Vagina (tissue), 2 donors: Measurements from ENCODE around the gene PRKAG2.

Source experiments
- CTCF ChIP-seq, 3 experiments: fragments of 450-650 bp in 2 of 3; fragments of 200-600 bp in 1 of 3; sonication (generic) in 1 of 3; IDR thresholded peaks; one replicate each; pipeline ENCODE4 v1.5.1; 2017 to 2019; ENCODE audit warnings: antibody characterized with exemption in 3 of 3, mild to moderate bottlenecking in 2 of 3, moderate library complexity in 2 of 3
- POLR2A ChIP-seq, 2 donors: fragments of 450-650 bp; IDR thresholded peaks; one replicate each; pipeline ENCODE4 v1.6.1; 2017; ENCODE audit warnings: antibody characterized with exemption in 2 of 2, mild to moderate bottlenecking in 2 of 2, moderate library complexity in 2 of 2
- POLR2AphosphoS5 ChIP-seq, 2 donors: sonication (generic); formaldehyde crosslinking; IDR thresholded peaks; one replicate each; pipeline ENCODE4 v1.9.0; 2017; ENCODE audit warnings: antibody characterized with exemption in 2 of 2, mild to moderate bottlenecking in 2 of 2, low read depth in 1 of 2; ENCODE audit not compliant: insufficient read depth in 1 of 2

GRCh38 chr7:151611041-151611440 lies 265.9 kb downstream of the PRKAG2 start:
- TF ChIP-seq CTCF (IDR thresholded peaks at IDR 0.05): no peak
- no peak for TF ChIP-seq POLR2AphosphoS5 (IDR thresholded peaks at IDR 0.05; ENCODE audit: insufficient read depth in 1 of 2, low read depth in 1 of 2)
- no peak for TF ChIP-seq POLR2A (IDR thresholded peaks at IDR 0.05)
